Medulla oblongata (tissue), 1 donor: ENCODE data around the gene NEB.
"Not testable (repeated sequence)": the region's sequence is repeated elsewhere in the genome, so short reads cannot be mapped to it uniquely, and the experiment has no call there.

Experiments
- DNase-seq: peaks from one replicate; pipeline ENCODE4 v3.0.0-alpha.2; 2015; ENCODE audit errors: extremely low spot score

NEB gene

GRCh38 chr2:151614159-151614558 lies 120.1 kb downstream of the NEB start:
- DNase-seq: no peak

- DNase-seq: no peak
These were observed 122.9 kb downstream of the NEB start for GRCh38 chr2:151611351-151611750.

GRCh38 chr2:151610310-151610709 lies 124.0 kb downstream of the NEB start:
- no peak for DNase-seq

GRCh38 chr2:151609705-151610104 lies 124.6 kb downstream of the NEB start:
- no peak for DNase-seq

DNA sequence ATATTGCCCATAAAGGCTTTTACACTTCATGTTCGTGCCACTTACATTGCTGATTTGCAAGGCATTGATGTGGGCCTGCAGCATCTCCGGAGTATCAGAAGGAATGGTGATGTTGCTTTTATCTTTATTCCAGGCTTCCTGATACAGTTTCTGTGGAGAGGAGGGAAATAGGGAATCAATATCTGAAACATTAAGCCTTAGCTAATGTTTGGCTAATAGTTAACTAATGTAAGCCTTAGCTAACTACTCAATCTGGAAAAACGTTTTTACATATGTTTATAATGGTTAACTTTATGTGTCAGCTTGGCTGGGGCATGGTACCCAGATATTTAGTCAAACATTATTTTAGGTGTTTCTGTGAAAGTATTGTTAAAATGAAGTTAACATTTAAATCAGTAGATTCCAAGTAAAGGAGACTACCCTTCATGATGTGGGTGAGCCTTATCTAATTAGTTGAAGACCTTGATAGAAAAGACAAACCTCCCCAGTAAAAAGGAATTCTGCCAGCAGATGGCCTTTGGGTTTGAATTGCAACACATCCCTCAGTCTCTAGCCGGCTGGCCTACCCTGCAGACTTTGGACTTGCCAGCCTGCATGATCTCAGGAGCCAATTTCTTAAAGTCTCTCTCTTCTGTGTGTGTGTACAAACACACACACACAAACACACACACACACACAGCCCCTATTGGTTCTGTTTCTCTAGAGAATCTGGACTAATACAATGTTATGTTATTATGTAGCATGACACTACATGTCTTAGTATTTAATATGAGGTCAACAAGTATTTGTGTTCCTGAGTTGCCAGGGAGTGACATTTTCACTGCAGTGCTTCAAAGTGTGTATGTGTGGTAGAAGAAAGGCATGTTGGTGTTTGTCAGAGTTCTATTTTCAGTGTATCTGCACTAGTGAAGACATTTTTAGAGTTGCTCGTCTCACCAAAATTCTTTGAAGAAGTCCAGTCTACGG lies 126.5 kb downstream of the NEB start:
- not testable (repeated sequence) for DNase-seq

DNA sequence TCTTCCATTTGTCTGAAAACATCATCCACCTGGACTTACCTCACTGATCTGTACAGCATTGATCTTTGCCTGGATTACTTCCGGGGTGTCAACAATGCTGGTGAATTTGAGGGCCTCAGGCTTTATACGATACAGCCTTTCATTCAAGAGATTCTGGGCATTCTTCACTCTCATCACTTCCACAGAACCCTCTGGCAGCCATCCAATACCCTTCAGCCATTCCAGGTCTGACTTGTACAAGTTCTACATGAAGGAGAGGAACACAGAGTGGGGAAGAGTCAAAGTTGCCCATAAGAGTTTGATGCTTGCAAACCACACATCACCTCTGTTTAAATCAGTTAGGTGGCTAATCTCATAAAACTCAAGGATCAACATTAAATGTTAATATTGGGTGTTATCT lies 130.7 kb downstream of the NEB start:
- DNase-seq: not testable (repeated sequence)

GRCh38 chr2:151602402-151602801 lies 131.9 kb downstream of the NEB start:
- DNase-seq: not testable (repeated sequence)

DNA sequence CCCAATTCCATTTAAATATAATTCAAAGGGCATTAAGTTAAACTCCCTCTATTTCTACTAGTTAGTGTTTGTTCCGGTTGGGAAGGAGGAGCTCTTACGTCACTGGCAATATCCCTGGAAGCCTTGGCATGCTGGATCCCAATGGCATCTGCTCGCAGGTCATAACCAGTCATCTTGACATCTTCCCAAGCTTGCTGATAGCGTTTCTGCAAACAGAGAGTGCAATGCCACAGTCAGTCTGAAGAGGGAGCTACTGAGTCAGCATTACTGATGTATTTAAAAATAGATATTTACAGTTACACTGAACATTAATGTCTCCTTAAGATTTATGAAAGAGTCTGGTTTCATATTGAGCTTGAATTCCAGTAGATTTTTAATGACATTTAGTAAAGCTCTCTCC lies 132.5 kb downstream of the NEB start:
- DNase-seq: not testable (repeated sequence)

DNA sequence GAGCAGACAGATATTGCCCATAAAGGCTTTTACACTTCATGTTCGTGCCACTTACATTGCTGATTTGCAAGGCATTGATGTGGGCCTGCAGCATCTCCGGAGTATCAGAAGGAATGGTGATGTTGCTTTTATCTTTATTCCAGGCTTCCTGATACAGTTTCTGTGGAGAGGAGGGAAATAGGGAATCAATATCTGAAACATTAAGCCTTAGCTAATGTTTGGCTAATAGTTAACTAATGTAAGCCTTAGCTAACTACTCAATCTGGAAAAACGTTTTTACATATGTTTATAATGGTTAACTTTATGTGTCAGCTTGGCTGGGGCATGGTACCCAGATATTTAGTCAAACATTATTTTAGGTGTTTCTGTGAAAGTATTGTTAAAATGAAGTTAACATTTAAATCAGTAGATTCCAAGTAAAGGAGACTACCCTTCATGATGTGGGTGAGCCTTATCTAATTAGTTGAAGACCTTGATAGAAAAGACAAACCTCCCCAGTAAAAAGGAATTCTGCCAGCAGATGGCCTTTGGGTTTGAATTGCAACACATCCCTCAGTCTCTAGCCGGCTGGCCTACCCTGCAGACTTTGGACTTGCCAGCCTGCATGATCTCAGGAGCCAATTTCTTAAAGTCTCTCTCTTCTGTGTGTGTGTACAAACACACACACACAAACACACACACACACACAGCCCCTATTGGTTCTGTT lies 137.2 kb downstream of the NEB start:
- DNase-seq: not testable (repeated sequence)

GRCh38 chr2:151591908-151592255 lies 142.4 kb downstream of the NEB start:
- not testable (repeated sequence) for DNase-seq

GRCh38 chr2:151591250-151591907 lies 142.9 kb downstream of the NEB start:
- not testable (repeated sequence) for DNase-seq

- not testable (repeated sequence) for DNase-seq
These were observed 153.0 kb downstream of the NEB start for GRCh38 chr2:151581300-151581699.

DNA sequence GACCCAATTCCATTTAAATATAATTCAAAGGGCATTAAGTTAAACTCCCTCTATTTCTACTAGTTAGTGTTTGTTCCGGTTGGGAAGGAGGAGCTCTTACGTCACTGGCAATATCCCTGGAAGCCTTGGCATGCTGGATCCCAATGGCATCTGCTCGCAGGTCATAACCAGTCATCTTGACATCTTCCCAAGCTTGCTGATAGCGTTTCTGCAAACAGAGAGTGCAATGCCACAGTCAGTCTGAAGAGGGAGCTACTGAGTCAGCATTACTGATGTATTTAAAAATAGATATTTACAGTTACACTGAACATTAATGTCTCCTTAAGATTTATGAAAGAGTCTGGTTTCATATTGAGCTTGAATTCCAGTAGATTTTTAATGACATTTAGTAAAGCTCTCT lies 153.6 kb downstream of the NEB start:
- not testable (repeated sequence) for DNase-seq

DNA sequence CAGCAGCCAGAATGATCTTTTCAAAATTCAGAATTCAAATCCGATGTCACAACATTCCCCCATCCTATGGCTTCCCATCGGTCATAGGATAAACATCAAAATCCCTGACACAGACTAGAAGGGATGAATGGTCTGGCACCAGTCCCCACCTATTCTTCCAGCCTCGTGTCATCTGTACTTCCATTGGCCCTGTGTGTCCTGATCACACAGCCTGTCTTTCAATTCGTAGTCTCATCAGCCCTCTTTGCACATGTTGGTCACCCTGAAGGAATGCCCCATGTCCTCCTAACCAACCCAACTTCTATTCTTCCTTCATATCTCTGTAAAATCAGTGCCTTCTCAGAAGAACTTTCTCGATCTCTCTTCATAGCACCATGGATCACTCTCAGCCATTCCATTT lies 157.2 kb downstream of the NEB start:
- DNase-seq: no peak

DNA sequence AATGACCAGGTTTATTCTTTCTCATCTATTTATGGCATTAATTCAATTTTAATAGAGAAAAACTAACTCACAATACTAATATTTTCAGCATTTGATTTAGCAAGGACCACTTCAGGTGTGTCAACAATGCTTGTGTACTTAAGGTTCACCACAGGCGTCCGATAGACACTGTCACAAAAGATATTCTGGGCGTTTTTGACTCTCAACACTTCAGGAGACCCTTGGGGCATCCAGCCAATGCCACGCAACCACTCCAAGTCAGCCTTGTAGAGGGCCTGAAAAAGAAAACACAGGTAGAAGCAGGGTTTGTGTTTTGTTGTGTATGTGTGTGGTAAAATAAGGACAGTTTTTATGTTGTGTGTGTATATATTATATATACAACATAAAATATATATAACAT lies 158.2 kb downstream of the NEB start:
- no peak for DNase-seq

DNA sequence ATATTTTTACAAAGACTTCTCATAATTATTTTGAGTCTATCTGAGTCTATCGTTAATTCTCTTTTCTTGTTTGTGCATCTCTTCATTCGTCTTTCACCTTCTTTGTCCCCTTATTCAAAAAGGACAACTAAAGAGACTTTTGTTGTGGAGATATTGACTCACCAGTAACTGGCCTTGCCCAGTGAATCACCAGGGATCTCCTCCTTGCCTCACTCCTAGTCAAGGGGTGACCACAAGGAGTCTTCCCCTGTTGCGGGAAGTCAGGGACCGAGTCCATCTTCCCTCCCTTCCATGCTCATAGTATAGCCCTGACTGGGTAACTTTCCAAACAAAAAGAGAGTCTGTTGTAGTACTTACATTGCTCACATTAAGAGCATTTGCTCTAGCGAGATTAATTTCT lies 158.9 kb downstream of the NEB start:
- DNase-seq: no peak

DNA sequence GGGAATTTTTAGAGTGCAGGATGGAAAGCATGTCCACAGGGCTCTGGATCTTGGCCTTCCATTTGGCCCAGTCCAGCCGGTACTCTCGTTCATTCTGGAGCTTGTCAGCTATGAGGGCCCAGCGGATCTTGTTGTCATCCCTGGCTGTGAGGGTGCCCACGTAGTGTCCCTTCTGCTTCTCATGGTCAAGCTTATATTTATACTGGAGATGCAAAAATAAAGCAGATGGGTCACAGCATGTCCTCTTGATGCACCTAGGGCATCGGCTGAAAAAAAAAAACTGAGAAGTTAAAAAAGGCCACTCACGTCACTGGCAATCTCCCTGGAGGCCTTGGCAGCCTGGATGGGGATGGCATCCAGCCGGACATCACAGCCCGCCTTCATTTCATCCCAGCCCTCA lies 164.1 kb downstream of the NEB start:
- no peak for DNase-seq

- DNase-seq: no peak
These were observed 165.1 kb downstream of the NEB start for GRCh38 chr2:151569167-151569566.

- DNase-seq: no peak
These were observed 165.8 kb downstream of the NEB start for GRCh38 chr2:151568501-151568900.

DNA sequence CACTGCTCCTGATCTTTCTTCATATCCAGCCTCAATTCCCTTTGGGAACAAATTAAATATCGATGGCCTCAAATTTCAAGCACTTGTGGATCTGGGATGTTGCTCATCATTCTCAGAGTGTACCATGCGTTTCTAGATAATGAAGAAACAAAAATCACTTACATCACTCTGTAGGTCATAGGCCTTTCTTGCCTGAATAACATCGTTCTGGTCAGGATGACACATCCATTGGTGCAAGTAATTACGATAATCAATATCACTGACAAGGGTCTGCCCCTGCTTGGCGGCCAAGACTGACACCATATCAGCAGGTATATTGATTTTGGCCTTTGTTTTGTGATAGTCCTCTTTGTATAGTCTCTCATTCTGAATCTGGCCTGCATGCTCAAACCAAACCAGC lies 167.3 kb downstream of the NEB start:
- DNase-seq: no peak

DNA sequence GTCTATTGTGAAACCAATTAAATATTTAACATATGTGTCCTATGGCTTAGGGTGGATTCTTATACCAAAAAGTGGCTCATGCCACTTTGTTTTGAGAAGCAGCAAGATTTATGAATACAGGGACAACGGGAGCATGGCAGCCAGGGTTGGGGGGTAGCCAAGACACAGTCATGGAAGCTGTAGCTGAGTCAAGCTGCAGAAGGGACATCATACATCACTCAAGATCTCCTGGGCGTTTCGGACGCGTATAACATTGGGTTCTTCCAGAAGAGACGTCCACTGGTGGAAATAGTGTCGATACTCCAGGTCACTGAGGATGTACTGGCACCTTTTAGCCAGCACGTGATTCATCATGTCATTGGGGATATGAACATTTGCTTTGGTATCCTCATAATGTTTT lies 171.9 kb downstream of the NEB start:
- DNase-seq: no peak

GRCh38 chr2:151560289-151560688 lies 174.0 kb downstream of the NEB start:
- DNase-seq: no peak
